Medulla oblongata (tissue), 1 donor: Measurements from ENCODE around the gene CCDC188.

Experiments
- DNase-seq: peaks from one replicate; pipeline ENCODE4 v3.0.0-alpha.2; 2015; ENCODE audit errors: extremely low spot score

Gene CCDC188

DNA sequence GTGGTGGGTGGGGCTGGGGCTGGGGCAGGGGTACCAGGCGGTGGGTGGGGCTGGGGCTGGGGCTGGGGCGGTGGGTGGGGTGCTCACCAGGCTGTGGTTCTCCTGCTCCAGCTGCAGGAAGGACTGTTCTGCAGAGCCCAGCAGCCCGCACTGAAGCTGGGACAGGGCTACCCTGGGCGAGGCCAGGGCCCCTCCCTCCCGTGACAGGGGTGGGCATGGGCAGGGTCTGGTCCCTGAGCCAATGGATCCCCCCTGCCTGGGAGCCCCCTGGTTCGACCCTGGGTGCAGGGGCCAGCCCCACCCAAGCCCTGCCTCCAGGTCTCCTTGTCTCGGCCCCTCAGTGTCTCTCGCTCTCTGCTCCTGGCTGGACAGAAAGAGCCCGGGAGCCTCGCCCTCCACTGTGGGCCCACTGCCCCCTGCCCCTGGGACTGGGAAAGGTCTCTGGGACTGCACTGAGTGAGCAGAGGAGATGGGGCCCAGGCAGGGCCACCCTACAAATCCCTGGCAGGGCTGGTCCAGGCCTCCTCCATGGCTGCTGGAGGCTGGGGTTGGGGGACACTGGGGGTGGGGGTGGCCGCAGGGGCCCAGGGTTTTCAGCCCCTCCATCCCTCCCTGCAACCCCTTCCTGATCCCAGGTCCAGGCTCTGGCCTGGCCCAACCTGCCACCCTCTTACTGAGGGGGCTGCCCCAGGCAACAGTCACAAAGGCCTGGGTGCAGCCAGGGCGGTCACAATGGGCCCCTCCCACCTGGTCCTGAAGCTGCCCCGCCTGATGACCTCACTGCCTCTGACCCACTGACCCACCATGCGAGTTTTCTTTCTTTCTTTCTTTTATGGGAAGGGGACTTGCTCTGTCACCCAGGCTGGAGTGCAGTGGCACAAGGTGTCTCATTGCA lies at the start of gene CCDC188:
Gene CCDC188, minus strand, starts transcription at position 675 of the 895 bp plus-strand sequence. Its CDS starts 69 bp downstream, at position 606.
- DNase-seq, result no peak

DNA sequence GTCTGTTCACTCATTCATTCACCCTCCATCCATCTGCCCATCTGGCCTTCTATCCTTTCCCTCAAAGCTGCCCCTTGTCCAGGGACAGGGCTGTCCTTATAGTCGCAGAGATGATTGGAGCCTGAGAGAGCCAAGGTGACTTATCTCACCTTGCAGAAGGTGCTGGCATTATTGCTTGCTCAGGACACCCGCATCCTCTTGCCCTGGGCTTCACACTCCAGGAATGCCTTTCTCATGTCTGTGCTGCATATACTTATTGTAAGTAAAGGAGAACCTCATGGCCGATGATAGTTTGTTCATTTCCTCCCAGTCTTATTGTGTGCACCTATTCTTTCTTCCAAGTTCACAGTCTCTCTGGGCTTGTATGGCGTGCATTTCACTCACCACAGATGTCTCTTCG lies 49.1 kb upstream of the CCDC188 start:
- DNase-seq, result no peak

DNA sequence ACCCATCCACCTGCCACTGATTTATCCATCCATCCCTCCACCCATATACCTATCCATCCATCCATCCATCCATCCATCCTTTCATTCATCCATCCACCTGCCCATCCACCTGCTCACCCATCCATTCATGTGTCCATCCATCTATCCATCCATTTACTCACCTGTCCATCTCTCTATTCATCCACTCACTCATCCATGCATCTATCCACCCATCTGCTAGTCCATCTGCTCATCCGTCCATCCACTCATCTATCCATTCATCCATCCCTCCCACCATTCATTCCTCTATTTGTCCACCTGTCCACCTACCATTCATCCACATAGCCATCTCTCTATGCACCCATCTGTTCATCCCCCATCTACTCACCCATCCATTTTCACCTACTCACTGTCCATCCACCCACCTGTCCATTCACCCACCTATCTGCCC lies 48.6 kb upstream of the CCDC188 start:
- DNase-seq, result no peak

DNA sequence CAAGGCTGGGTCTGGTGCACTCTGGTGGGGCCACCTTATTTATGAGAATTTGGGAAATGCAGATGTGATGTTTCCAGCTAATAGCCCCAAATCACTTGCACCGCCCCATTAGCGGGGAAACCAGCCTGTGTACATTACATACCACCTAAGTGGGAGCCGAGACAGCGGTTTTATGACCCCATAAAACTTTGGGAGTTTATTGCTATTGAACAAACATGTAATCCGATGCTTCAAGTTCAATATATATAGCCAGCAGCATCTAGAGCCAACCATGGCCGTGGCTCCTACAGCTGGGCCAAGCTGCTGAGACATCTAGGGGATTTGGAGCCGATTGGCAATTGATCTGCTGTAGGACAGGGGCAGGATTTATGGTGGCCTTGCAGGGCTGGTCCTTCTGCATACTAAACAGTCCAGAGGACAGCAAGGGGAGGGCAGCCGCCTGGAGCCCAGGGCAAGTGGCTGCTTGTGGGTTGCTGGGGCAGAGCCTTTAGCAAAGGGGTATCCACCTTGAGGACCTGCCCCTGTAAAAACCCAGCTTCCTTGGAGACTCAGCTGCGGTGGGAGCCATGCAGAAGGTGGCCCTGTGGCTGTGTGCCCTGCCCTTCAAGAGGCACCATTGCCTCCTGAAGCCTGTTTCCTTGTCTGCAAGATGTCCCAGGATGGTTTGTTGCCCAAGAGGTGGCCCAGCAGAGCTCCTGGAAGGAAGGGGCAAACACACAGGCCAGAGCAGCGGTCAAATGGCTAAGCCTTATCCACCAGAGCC lies 47.9 kb upstream of the CCDC188 start:
- DNase-seq, result no peak

DNA sequence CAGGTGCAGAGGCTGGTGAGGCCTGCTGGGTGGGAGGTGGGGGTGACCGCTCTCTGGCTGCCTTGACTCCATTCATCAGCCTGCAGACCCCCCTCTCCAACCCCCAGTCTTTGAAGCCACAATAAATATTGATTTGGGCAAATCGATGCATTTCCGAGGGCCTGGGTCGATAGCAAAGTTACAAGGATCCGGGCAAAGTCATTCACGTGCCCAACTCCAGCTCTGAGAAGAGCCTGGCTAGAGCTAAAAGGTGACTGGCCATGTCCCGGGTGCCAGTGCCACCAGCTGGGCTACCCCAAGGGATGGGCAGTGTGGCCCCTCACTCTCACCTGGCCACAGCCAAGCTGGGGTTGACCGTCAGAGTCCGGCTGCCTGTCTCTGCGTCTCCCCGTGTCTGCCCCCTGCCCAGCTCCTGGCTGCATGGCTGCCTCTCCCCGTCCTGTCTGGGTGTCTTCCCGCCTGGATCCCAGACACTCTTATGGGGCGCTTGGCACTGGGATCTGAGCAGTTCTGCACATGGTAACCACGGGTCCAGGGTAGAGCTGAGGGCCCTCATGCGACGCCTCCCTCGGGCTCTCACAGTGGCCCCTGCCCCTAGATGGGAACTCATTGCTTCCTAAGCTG lies 46.7 kb upstream of the CCDC188 start:
- DNase-seq, result no peak

DNA sequence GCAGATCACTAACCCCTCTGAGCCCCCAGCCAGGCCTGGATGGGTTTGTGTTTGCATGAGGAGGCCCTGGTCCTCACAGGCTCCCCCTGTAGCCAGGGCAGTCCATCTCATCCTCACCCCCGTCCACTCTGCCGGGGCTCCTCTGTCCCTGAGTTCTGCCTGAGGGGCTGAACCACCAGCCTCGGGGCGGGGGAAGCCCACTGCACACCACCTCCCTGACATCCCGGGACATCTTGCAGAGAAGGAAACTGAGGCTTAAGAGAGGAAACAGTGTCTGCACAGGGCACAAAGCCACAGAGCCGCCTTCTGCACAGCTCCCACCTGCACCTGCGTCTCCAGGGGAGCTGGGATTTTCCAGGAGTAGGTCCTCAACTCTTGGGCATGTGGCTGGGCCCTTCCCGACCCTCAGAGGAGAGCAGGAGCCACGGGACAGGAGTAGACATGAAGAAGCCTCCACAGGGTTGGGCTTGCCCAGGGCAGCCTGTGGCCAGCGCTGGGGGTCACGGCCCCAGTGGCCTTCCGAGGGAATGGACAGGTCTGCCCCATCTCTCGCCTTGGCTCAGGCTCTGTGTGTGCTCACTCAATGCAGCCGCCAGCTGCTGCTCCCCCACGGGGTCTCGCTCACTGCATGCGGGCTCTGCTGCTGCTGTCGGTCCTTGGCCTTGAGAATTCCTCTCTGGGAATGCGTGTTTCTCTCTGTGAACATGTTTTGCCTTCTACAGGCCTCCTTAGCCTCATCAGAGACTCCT lies 45.4 kb upstream of the CCDC188 start:
- DNase-seq, result no peak

DNA sequence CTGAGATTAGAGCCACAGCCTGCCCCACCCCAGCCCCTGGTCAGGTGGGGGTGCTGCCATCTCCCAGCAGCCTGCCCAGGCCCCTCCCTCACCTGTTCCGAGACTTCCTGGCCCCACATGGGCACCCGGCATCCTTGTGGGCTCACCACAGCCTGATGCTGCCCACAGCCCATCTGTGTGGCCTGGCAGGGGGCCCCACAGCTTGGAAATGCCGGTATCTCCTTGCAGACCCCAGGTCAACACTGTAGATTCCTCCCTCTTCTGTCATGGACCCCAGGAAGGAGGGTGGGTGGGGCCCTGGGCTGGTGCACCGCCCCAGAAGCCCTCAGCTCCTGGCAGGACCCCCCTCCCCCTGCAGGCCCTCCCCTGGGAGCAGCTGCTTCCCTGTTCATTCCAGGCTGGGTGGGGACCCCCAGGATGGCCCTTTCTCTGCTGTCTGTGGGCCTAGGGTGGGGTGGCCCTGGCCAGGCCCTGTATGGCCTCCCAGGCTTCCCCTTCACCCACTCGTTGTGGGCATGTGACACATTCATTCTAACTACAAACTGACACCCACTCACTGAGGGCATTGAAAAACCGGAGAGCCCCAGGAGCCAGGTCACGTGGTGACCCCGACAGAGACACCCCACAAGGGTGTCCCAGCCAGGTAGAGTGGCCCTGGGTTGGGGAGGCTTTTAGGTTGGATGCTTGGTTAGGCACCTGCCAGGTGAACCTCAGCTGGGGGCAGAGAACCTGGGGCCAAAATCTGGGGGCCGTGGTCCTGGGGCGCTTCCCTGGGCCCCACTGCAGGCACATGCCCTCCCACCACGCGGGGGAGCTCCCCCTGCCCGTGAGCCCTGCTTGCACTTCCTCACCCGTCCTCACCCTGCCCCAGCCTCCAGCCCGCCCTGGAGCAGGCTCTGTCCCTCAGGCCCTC lies 44.1 kb upstream of the CCDC188 start:
- DNase-seq, result no peak

DNA sequence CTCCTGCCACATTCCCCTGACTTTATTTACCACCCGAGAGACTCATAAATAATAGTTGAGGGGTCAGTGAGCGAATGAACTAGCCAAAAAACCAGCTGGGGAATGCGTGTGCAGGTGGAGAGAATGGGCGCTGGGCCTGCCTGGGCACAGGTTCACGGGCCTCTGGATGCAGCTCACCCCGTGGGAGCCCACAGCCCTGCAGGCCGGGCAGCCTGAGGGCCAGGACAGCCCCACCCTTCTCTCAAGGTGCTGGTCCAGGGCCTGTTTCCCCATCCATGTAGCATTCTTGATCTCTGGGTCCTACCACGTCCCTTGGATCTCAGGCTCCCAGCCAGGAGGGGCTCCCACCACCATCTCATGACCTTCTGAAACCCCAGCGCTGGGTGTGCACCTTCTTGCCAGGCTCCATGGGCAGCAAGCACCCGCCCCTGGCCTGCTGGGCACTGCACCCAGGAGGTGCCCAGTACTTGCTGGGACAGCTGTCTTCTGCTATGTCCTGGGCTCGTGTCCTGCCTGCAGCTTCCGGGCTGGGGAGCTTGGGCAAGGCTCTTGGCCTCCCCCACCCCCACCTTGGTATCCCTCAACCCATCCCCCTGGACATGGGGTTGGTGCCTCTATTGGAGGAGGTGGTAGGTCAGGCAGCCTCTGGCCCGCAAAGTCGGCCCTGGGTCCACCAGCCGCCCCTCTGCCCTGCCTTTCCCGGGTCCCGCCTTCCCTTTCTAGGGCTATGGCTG lies 43.1 kb upstream of the CCDC188 start:
- no peak for DNase-seq

DNA sequence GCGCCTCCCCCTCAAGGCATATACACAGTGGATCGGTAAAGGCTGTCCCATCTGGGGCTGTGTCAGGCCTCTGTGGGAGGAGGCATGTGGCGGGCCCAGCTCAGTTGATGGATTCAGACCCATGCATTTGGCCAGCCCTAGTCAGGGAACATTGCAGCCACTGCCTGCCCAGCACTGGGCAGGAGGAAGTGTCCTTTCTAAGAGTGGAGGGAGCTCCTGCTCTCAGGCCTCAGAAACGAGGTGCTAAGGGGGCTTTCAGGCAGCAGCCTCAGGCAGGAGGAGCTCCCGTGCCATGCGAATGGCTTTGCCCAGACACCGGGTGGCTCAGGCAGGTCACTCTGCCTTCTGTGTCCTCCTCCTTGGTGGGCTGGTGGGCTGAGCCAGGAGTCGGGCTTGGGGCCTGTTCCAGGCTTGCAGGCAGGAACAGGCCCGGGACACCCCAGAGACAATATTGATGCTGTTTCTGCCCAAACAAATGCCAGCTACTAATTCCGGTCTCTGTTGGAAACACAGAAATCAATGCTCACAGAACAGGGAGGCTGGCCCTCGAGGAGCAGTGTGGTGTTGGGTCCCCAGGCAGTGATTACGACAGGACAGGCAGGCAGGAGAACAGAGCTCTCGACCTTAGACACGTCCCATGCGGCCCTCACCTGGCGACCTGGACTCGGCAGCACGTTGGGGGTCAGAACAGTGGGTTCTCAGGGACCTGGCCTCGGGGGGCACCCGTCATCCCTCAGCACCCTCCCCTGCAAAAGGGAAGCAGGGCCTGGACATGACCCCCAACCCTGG lies 42.3 kb upstream of the CCDC188 start:
- no peak for DNase-seq

DNA sequence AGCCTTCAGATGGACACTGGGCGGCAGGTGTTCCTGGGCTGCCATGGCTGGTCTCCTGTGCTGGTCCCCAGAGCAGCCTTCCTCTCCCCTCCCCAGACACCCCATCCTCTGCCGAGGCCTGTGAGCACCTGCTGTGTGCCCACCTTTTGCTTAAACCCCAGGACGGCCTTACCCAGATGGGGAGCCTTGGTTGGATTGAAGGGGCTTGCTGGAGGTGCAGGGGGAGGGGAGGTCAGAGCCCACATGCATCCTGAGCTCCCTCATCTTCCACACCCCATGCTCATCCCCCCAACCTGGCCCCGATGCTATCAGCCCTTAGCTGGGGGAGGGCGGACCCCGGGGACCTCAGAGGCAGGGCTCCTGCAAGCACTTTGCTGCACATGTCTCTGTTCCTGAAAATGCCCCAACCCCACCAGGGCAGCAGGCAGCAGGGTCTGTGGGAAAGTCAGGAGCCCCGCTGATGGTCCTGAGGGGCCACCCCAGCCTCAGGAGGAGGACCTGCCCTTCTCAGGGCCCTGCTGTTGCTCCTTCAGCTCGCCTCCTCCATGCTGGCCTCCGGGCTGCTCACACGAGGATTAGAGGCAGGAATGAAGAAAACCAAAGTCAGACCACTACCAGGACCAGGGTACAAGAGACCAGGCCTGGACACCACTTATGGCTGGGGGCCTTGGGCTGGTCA lies 41.6 kb upstream of the CCDC188 start:
- no peak for DNase-seq

DNA sequence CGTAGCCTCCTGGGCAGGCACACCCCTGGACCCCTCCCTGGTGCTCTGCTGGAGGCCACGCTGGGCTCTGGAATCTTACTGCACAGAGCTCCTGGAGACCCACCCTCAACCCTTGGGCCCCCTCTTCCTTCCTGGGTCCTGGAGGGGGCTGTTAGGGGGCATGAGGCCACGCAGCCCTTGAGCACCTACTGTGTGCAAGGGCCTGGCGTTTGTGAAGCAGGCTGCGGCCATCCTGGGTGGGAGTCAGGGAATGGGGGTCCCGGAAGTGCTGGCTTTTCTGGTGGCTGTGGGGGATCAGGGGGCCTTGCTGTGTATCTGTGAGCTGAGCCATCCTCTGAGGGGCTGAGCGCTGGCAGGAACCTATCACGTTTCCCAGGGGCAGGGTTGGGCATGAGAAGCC lies 40.9 kb upstream of the CCDC188 start:
- no peak for DNase-seq

DNA sequence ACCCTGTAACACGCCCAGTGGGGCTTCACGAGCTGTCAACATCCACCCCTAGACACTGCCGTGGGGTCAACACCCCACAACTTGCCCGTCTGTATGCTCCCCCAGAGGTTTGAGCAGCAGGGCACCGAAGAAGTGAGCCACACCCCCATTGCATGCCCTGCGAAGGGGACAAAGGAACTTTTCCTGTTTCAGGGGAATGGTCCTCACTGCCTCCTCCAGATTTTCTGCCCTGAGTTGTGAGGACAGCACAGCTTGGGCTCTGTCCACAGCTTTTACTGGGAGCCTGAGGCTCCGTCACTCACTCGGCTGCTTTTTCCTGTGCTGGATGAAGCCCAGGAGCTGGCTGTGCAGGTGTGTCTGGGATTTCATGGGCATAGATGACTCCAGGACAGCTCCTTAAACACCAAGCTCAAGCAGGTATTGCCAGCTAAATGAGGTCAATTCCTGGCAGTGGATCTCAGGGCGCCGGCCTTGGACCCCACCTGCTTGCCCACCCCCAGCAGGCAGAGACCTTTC lies 40.2 kb upstream of the CCDC188 start:
- no peak for DNase-seq

DNA sequence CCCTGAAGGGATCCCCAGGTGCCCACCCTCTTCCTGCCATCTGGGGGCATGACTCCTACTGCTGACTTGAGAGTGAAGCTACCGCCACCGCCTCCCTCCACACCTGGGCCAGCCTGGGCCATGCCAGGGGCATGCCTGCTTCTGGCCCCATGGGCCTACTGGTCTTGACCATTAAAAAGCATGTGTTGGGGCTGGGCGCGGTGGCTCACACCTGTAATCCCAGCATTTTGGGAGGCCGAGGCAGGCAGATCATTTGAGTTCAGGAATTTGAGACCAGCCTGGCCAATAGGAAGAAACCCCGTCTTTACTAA lies 37.7 kb upstream of the CCDC188 start:
- no peak for DNase-seq

DNA sequence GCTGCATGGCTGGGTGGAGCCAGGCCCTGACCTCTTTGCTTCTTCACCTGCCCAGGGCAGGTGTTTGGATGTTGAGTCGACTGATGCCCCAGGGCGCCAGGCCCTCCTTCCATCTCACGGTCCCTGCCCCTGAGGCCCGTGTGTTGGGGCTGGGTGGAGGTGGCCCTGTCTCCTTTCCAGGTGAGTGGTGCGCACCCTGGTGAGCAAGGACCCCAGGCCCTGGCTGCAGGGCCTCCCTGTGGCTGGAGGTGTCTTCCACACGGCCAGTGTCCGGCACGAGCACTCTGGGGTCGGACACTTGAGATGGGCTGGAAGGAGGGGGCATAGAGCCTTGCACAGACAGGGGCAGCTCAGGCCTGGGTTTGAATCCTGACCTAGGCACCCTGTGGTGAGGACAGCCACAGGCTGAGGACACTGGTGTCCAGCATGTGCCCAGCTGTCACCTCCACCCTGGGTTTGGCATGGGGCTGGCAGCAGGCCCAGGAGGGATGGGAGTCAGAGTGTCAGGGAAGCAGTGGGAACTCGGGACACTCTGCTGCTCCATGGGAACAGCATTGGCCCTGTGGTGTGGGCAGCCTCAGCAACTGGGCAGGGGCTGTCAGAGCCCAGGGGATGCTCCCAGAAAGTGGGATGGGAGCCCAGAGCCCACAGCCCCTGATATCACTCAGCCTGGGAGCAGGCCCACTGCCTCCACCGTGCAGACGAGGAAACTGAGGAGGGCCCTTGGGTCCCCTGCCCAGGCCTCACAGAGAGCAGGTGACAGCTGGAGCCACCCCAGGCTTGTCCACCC lies 37.1 kb upstream of the CCDC188 start:
- DNase-seq, result no peak

DNA sequence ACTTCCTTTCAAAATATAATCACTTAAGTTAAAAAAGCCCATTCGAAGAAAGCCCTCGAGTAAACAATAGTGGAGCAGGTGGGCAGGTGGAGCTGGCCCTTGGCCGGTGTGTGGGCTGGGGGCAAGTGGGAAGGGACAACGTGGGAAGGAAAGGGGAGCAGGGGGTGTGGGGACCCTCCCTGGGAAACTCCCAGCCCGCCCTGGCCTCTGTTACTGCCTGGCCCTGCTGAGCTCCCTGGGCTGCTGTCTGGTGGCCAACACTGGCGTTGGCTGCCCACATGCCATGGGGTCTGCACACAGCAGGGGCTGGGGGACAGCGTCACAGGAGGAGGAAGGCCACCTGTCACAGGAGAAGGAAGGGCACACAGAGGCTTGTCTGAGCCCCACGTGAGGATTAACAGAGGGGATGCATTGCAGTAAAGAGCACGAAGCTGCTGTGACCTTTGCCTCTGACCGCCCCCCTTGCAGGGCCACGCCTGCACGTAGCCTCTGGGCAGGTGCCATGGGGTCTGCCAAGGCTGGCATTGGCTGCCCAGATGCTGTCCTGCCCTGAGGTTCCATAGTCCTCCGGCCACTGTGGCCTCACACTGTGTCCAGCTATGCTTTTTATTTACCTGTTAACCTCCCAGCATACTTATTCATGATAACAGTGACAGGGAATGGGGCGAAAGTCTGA lies 36.2 kb upstream of the CCDC188 start:
- no peak for DNase-seq

DNA sequence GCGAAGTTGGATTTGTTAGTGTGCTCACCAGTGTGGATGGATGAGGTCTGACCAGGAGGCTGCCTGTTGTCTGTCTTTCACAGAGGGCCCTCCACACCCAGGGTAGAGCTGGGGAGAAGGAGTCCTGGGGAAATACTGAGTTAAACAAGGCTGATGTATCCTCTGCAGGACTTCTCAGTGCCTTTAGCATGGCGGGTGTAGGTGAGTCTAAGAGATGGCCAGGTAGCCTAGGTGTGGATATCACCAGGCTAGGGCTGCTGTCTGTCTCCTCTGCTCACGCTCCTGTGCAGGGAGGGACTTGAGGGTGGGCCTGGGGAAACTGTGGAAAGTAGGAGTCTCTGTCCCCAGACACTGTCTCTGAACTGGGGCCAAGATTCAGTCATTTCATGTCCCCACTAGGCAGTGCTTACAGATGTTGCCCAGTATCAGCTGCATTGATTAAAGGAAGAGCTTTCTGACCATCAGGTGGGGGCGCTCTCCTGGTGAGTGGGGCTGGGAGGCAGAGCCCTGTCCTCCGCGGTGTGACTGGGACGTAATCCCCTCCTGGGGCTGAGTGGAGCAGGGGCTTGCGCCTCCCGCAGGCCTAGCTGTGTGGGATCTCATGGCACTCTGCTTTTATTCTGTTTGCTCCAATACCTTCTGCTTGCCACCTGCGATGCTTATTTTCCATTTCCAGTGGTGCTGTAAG lies 35.5 kb upstream of the CCDC188 start:
- no peak for DNase-seq

DNA sequence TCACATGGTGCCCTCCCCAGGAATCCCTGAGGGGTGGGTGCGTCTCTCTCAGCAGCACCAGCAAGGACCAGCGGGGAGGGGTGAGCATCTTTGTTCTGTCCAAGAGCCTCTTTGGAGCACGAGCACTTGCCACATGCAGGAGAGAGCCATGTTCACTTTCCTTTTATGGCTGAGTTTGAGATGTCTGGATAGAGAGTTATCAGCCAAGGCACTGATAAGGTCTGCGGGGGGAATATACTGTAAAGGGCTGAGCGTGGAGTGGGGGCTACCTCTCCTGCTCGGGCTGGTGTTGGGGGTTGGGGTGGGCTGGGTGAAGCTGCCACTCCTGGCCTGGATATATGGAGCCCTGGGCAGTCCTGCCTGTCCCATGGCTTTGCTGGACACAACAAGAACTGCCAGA lies 34.9 kb upstream of the CCDC188 start:
- no peak for DNase-seq
